ENCODE measurements around the gene TWNK. TPM values are rescaled to one million over a fixed set of nuclear protein-coding genes. Genes with fewer than 3 reads are reported as not detected.
A peak's percentile ranks its signal among the peaks of the same experiment; 100 is the strongest.

TWNK gene
- total RNA-seq, 2 experiments from 2014 or later: 2.7 to 2.8 TPM

GRCh38 chr10:101043363-101043707 is 56.0 kb downstream of the TWNK start:
- Mint-ChIP-seq H3K4me1 (ENCODE audit: low read depth) (peaks cover 28% of the 10 kb centered on the region), H3K27ac (no peak overlapping the region), H3K27me3 (peaks cover 22% of the 10 kb centered on the region), H3K4me3 (peak overlapping the region; percentile 95), H3K9me3 (no peaks in the 10 kb centered on the region), H3K36me3 (ENCODE audit: low read depth) (peaks cover 18% of the 10 kb centered on the region)
- DNase-seq (no peak), ATAC-seq (ENCODE audit: poor library complexity) (no peak)
- H3K4me1 ChIP-seq (ENCODE audit: insufficient read depth, low read length): peaks cover 29% of the 10 kb centered on the region
- intact Hi-C loops (cut with DNase I, micrococcal nuclease): loop anchor here (2.0 to 10.0 kb wide), 4 partner anchors 17 to 1701 kb away; partner anchors contain the start of genes BLOC1S2 (in 1 of the 2), KAZALD1 (in 1 of the 2) and WBP1L (in 1 of the 2)
- H3K27me3 ChIP-seq (ENCODE audit: control insufficient read depth in 1 of 2, insufficient read depth in 2 of 2, low read length in 2 of 2): peaks cover 15 to 20% of the 10 kb centered on the region in 2 experiments
- no peak for TF ChIP-seq CTCF (IDR thresholded peaks at IDR 0.05)
- peaks cover 0 to 6% of the 10 kb centered on the region in 2 experiments for H3K9me3 ChIP-seq (ENCODE audit: control insufficient read depth in 1 of 2, insufficient read depth in 1 of 2, low read length in 2 of 2)
- ChIA-PET CTCF (interaction anchor here (0.5 to 2.1 kb wide), 10 partner anchors 11 to 508 kb away, joined by 3 to 8 read pairs (median 4); partner anchors contain the start of genes HIF1AN, PDZD7 and SFXN3), POLR2A (interaction anchor here (0.6 to 4.9 kb wide), 9 partner anchors 12 to 79 kb away, joined by 3 to 48 read pairs (median 4); partner anchors contain the start of genes KAZALD1, PDZD7 and SFXN3)
- peaks cover 20% of the 10 kb centered on the region for H3K36me3 ChIP-seq (ENCODE audit: insufficient read depth, low read length)
- H3K4me3 ChIP-seq (ENCODE audit: low read length): peak overlapping the region; percentile 66
- H3K27ac ChIP-seq (ENCODE audit: low read depth in 1 of 2, low read length in 2 of 2): peak overlapping the region in 1 of 2 donors; percentile 39

Small RNAs within 50 kb of the gene (microRNA-seq; reads per million reads assigned to microRNA genes)
- not detected for gene MIR608 (ENCODE audit: borderline microRNAs expressed, borderline replicate concordance)

Other genes with a start within 250 kb of the TWNK start
- not detected for gene PAX2, start 242.0 kb upstream of the TWNK start, total RNA-seq
- 10 to 100 TPM; 11.1 TPM for gene SLF2, start 74.6 kb upstream of the TWNK start, total RNA-seq
- 1 to 10 TPM; 1.1 to 1.6 TPM for gene SEMA4G, start 18.0 kb upstream of the TWNK start, total RNA-seq
- gene MRPL43, start within 50 bp of the TWNK start, total RNA-seq: 10 to 100 TPM; 28.5 to 31.0 TPM
- gene LZTS2, start 12.3 kb downstream of the TWNK start, total RNA-seq: 1 to 10 TPM; 9.0 to 9.6 TPM
- 1 to 10 TPM; 1.7 to 3.1 TPM for gene PDZD7, start 43.6 kb downstream of the TWNK start, total RNA-seq
- 10 to 100 TPM; 43.2 to 48.3 TPM for gene SFXN3, start 43.7 kb downstream of the TWNK start, total RNA-seq
- gene KAZALD1, start 74.4 kb downstream of the TWNK start, total RNA-seq: not detected
- gene TLX1, start 143.8 kb downstream of the TWNK start, total RNA-seq: not detected
- gene LBX1, start 241.9 kb downstream of the TWNK start, total RNA-seq: not detected